CD4-positive, alpha-beta T cell treated with Interleukin-17A for 1 hour (primary cell): Measurements from ENCODE around the gene MPZL2.
A peak's percentile ranks its signal among the peaks of the same experiment; 100 is the strongest.
"Not testable (repeated sequence)": the region's sequence is repeated elsewhere in the genome, so short reads cannot be mapped to it uniquely, and the experiment has no call there.

Experiments used
- DNase-seq: peaks from one replicate; pipeline ENCODE4 v3.0.0-alpha.2; 2020

Gene MPZL2

GRCh38 chr11:118263695-118264568 lies at the start of gene MPZL2:
Gene MPZL2 (minus strand): TSS chr11:118264297. CDS start chr11:118264153, 144 bp downstream.
- no peak for DNase-seq

GRCh38 chr11:118313242-118313641 lies 49.1 kb upstream of the MPZL2 start:
- no peak for DNase-seq

- no peak for DNase-seq
Observed at GRCh38 chr11:118312328-118312727, 48.2 kb upstream of the MPZL2 start.

- DNase-seq, result peak; percentile 30
Observed at GRCh38 chr11:118311518-118311917, 47.4 kb upstream of the MPZL2 start.

GRCh38 chr11:118310781-118311485 lies 46.8 kb upstream of the MPZL2 start:
- no peak for DNase-seq

- no peak for DNase-seq
Observed at GRCh38 chr11:118310271-118310670, 46.2 kb upstream of the MPZL2 start.

GRCh38 chr11:118308995-118309528 lies 45.0 kb upstream of the MPZL2 start:
- not testable (repeated sequence) for DNase-seq

GRCh38 chr11:118306556-118306955 lies 42.5 kb upstream of the MPZL2 start:
- peak; percentile 30 for DNase-seq

GRCh38 chr11:118305726-118306125 lies 41.6 kb upstream of the MPZL2 start:
- DNase-seq, result peak; percentile 78

- peak; percentile 81 for DNase-seq
Observed at GRCh38 chr11:118304568-118305248, 40.6 kb upstream of the MPZL2 start, which contains the start of gene CD3E. Gene CD3E (plus strand): TSS chr11:118304730. CDS start chr11:118304953, 223 bp downstream.

GRCh38 chr11:118304227-118304567 lies 40.1 kb upstream of the MPZL2 start:
- no peak for DNase-seq

- DNase-seq, result no peak
Observed at GRCh38 chr11:118301600-118302195, 37.6 kb upstream of the MPZL2 start.

- DNase-seq, result peak; percentile 74
Observed at GRCh38 chr11:118295815-118296454, 31.8 kb upstream of the MPZL2 start.

- DNase-seq, result no peak
Observed at GRCh38 chr11:118295199-118295598, 31.1 kb upstream of the MPZL2 start.

- DNase-seq, result no peak
Observed at GRCh38 chr11:118294053-118294452, 30.0 kb upstream of the MPZL2 start.

GRCh38 chr11:118291477-118292135 lies 27.5 kb upstream of the MPZL2 start:
- DNase-seq, result no peak

GRCh38 chr11:118290923-118291322 lies 26.8 kb upstream of the MPZL2 start:
- DNase-seq, result peak; percentile 75

- DNase-seq, result no peak
Observed at GRCh38 chr11:118289401-118289800, 25.3 kb upstream of the MPZL2 start.

GRCh38 chr11:118287006-118287405 lies 22.9 kb upstream of the MPZL2 start:
- DNase-seq, result no peak

GRCh38 chr11:118286545-118286944 lies 22.4 kb upstream of the MPZL2 start:
- no peak for DNase-seq

GRCh38 chr11:118283756-118284350 lies 19.8 kb upstream of the MPZL2 start:
- no peak for DNase-seq
